Measurements from ENCODE around the gene SERINC1.
"Not testable (repeated sequence)": the region's sequence is repeated elsewhere in the genome, so short reads cannot be mapped to it uniquely, and the experiment has no call there.

SERINC1 gene

GRCh38 chr6:122471107-122472021 lies at the start of gene SERINC1:
TSS of gene SERINC1 (minus strand) at chr6:122471807. CDS start at chr6:122471737, 70 bp downstream.
- DNase-seq (ENCODE audit: low read depth), result peak; percentile 97
- peak within 1 kb of the TSS; percentile 88 for H3K4me3 ChIP-seq (replicated peaks; ENCODE audit: low read depth, low read length)
- TF ChIP-seq, protein P1, sequence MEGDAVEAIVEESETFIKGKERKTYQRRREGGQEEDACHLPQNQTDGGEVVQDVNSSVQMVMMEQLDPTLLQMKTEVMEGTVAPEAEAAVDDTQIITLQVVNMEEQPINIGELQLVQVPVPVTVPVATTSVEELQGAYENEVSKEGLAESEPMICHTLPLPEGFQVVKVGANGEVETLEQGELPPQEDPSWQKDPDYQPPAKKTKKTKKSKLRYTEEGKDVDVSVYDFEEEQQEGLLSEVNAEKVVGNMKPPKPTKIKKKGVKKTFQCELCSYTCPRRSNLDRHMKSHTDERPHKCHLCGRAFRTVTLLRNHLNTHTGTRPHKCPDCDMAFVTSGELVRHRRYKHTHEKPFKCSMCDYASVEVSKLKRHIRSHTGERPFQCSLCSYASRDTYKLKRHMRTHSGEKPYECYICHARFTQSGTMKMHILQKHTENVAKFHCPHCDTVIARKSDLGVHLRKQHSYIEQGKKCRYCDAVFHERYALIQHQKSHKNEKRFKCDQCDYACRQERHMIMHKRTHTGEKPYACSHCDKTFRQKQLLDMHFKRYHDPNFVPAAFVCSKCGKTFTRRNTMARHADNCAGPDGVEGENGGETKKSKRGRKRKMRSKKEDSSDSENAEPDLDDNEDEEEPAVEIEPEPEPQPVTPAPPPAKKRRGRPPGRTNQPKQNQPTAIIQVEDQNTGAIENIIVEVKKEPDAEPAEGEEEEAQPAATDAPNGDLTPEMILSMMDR (IDR thresholded peaks at IDR 0.05; ENCODE audit: low read length, missing control alignments), result no peak

DNA sequence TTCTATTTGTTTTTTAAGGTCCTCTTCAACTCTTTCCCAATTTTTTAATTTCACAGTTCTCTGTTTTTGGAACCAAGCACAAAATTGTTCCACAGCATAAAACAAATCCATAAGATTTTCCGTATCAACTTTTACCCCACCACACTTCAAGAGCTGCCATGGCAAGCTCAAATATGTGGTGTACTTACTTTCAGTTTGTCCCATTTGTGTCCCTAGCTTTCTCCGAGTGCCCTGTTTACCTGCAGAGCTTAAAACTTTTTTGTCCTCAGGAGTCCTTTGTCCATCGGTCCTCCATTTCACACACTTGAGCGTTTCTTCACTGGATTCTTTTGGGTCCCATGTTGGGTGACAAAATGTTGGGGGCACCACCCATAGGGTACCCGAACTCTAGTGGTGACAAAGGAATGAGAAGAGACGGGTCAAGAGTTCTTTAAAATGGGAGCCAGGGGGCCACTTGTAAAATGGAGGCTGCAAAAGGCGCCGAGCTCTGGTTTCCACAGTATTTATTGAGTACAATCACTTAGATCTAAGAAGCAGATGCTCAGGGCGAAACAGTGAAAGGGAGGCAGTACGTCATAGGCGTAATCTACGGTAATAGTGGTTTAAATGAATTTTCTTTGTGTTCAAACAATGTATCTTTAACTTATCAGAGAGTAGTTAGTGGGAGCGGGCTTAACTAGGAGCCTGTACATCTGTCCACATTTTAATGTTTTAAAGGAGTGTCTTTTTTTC lies 39.8 kb upstream of the SERINC1 start:
- H3K4me3 ChIP-seq (replicated peaks; ENCODE audit: low read depth, low read length), result no peak overlapping the region

DNA sequence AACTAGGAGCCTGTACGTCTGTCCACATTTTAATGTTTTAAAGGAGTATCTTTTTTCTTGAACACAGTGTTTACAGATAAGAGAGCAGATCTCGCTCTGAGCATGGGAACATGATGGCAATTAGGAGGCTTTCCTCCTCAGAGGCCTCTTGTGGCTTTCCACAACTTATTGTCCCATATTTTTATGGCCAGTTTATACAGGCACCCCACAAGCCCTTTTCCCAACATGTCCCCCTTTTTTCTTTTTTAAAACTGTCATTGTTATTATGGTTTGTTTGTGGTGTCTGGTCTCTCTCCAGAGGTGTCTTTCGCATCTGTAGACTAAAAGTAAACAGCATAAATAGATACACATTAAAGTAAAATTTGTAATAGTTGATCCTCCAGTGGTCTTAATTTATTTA lies 33.6 kb upstream of the SERINC1 start:
- DNase-seq (ENCODE audit: low read depth); H3K4me3 ChIP-seq (replicated peaks; ENCODE audit: low read depth, low read length): not testable (repeated sequence)

More for the DNA sequence above, 39.8 kb upstream of the SERINC1 start:
- TF ChIP-seq, protein P1 (IDR thresholded peaks at IDR 0.05; ENCODE audit: low read length, missing control alignments), result no peak
- no peak for DNase-seq (ENCODE audit: low read depth)

DNA sequence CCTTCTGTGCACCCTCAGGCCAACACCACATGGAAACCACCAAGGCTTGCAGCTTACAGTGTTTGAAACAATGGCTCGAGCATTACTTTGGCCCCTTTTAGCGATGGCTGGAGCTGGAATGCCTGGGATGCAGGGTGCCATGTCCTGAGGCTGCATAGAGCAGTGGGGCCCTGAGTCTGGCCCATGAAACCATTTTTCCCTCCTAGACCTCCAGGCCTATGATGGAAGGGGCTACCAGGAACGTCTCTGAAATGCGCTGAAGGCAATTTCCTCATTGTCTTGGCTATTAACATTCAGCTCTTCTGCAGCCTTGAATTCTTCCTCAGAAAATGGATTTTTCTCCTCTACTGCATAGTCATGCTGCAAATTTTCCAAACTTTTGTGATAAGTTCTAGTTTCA lies 29.9 kb upstream of the SERINC1 start:
- no peak for DNase-seq (ENCODE audit: low read depth)
- TF ChIP-seq, protein P1 (IDR thresholded peaks at IDR 0.05; ENCODE audit: low read length, missing control alignments), result no peak
- no peak overlapping the region for H3K4me3 ChIP-seq (replicated peaks; ENCODE audit: low read depth, low read length)

DNA sequence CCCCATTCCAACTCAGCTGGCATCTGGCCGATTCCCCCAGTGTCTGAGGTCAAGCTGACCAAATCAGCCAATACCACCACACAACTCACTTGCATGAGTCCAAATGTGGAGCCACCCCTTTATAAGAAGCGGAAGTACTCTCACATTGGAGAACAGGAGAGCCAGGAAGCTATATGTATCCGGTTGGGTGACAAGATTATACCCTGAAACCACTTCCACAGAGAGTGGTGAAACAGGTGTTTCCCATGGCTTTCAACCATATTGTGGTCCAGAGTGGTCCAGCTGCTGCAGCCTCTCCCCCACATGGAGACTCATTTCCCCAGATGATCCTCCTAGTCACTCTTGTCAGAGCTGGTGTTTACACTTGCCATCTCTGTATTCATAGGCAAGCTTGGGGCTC lies 24.0 kb upstream of the SERINC1 start:
- no peak for DNase-seq (ENCODE audit: low read depth)
- TF ChIP-seq, protein P1 (IDR thresholded peaks at IDR 0.05; ENCODE audit: low read length, missing control alignments), result no peak

GRCh38 chr6:122494665-122495272 lies 23.2 kb upstream of the SERINC1 start:
- TF ChIP-seq, protein P1 (IDR thresholded peaks at IDR 0.05; ENCODE audit: low read length, missing control alignments), result no peak
- DNase-seq (ENCODE audit: low read depth), result no peak
- no peak overlapping the region for H3K4me3 ChIP-seq (replicated peaks; ENCODE audit: low read depth, low read length)

More for the DNA sequence above, 24.0 kb upstream of the SERINC1 start:
- H3K4me3 ChIP-seq (replicated peaks; ENCODE audit: low read depth, low read length), result no peak overlapping the region

Measured in fibroblast of pulmonary artery (primary cell).